A549 (cell line): ENCODE data around the gene BNIP5.

Experiments
- CTCF ChIP-seq: fragments of >200 bp; sonication (Bioruptor Twin); formaldehyde crosslinking; IDR thresholded peaks from 3 replicates; pipeline ENCODE4 v1.5.1; 2016
- JUNB ChIP-seq: fragments of >200 bp; sonication (Bioruptor Twin); formaldehyde crosslinking; IDR thresholded peaks from 2 replicates; pipeline ENCODE4 v1.6.1; 2016
- POLR2AphosphoS2 ChIP-seq: conservative IDR thresholded peaks from 2 replicates; pipeline ENCODE4 v1.6.1; 2012; ENCODE audit warnings: low read length, improper control_type of control experiment, inconsistent platforms

- TF ChIP-seq JUNB = no peak
- TF ChIP-seq CTCF = no peak
- no peak for TF ChIP-seq POLR2AphosphoS2
Measured at GRCh38 chr6:36370638-36371037, 34.0 kb upstream of the BNIP5 start.
